KMS-11 (cell line): ENCODE data around the gene FBXW12.

ENCODE experiments used
- H2AFZ ChIP-seq: fragments of 200-600 bp; sonication (generic); 2 replicates; pipeline ENCODE4 v1.6.1; 2016; ENCODE audit warnings: antibody characterized with exemption, mixed run types, low read depth
- H3K27ac ChIP-seq: fragments of 200-600 bp; sonication (generic); 2 replicates; pipeline ENCODE4 v1.6.1; 2016; ENCODE audit warnings: mild to moderate bottlenecking, mixed run types
- H3K27me3 ChIP-seq: fragments of 200-600 bp; sonication (generic); 2 replicates; pipeline ENCODE4 v1.6.1; 2017; ENCODE audit warnings: mild to moderate bottlenecking, low read depth, mixed run types, moderate library complexity; ENCODE audit not compliant: insufficient read depth
- H3K36me3 ChIP-seq: fragments of 200-600 bp; sonication (generic); 2 replicates; pipeline ENCODE4 v1.6.1; 2017; ENCODE audit warnings: mild to moderate bottlenecking, mixed run types; ENCODE audit not compliant: insufficient read depth
- H3K4me1 ChIP-seq: fragments of 200-600 bp; sonication (generic); 2 replicates; pipeline ENCODE4 v1.6.1; 2016; ENCODE audit warnings: mild to moderate bottlenecking, low read depth, mixed run types; ENCODE audit not compliant: poor library complexity, severe bottlenecking
- H3K4me2 ChIP-seq: fragments of 200-600 bp; sonication (generic); 2 replicates; pipeline ENCODE4 v1.7.0; 2016; ENCODE audit warnings: mild to moderate bottlenecking, mixed run types
- H3K4me3 ChIP-seq: fragments of 200-600 bp; sonication (generic); IDR thresholded peaks from 2 replicates; pipeline ENCODE4 v1.6.1; 2017; ENCODE audit warnings: low read depth, low read length, mixed read lengths; ENCODE audit not compliant: insufficient read depth
- H3K79me2 ChIP-seq: fragments of 200-600 bp; sonication (generic); 2 replicates; pipeline ENCODE4 v1.6.1; 2016; ENCODE audit warnings: low read depth, mixed run types; ENCODE audit not compliant: insufficient read depth
- H3K9ac ChIP-seq: fragments of 200-600 bp; sonication (generic); 2 replicates; pipeline ENCODE4 v1.6.1; 2016; ENCODE audit warnings: mild to moderate bottlenecking, mixed run types
- H4K20me1 ChIP-seq: fragments of 200-600 bp; sonication (generic); 2 replicates; pipeline ENCODE4 v1.6.1; 2016; ENCODE audit warnings: mild to moderate bottlenecking, mixed run types; ENCODE audit not compliant: insufficient read depth
- TF ChIP-seq, protein P1 (sequence below): fragments of 200-600 bp; sonication (generic); conservative IDR thresholded peaks from 2 replicates; pipeline ENCODE4 v1.6.1; 2017; ENCODE audit warnings: low read depth, mild to moderate bottlenecking, antibody characterized with exemption, low read length, moderate library complexity, mixed read lengths

The FBXW12 gene

DNA sequence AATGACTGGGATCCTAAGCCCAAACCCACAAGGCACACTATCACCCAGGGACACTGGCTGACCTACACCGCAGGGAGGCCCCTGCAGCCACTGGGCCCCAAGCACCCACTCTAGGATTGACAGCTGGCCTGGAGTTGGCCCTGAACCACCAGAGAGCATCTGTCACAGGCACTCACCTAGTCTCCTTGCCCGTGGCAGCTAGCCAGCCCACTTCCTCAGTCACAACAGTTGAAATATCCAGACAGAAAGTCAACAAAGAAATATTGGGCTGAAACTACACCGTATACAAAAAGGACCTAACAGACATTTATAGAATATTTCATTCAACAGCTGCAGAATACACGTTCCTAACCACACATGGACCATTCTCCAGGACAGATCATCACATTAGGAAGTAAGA, 33.4 kb upstream of the FBXW12 start:
- no peaks in the 10 kb centered on the region for H3K79me2 ChIP-seq
- no peak overlapping the region for H3K9ac ChIP-seq
- no peaks in the 10 kb centered on the region for H3K4me1 ChIP-seq
- no peaks in the 10 kb centered on the region for H3K27me3 ChIP-seq
- TF ChIP-seq, protein P1, sequence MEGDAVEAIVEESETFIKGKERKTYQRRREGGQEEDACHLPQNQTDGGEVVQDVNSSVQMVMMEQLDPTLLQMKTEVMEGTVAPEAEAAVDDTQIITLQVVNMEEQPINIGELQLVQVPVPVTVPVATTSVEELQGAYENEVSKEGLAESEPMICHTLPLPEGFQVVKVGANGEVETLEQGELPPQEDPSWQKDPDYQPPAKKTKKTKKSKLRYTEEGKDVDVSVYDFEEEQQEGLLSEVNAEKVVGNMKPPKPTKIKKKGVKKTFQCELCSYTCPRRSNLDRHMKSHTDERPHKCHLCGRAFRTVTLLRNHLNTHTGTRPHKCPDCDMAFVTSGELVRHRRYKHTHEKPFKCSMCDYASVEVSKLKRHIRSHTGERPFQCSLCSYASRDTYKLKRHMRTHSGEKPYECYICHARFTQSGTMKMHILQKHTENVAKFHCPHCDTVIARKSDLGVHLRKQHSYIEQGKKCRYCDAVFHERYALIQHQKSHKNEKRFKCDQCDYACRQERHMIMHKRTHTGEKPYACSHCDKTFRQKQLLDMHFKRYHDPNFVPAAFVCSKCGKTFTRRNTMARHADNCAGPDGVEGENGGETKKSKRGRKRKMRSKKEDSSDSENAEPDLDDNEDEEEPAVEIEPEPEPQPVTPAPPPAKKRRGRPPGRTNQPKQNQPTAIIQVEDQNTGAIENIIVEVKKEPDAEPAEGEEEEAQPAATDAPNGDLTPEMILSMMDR, result no peak
- H3K27ac ChIP-seq, result no peak overlapping the region
- H3K4me2 ChIP-seq, result no peak overlapping the region
- no peak overlapping the region for H3K4me3 ChIP-seq
- no peaks in the 10 kb centered on the region for H4K20me1 ChIP-seq
- H3K36me3 ChIP-seq, result no peaks in the 10 kb centered on the region
- no peak overlapping the region for H2AFZ ChIP-seq

DNA sequence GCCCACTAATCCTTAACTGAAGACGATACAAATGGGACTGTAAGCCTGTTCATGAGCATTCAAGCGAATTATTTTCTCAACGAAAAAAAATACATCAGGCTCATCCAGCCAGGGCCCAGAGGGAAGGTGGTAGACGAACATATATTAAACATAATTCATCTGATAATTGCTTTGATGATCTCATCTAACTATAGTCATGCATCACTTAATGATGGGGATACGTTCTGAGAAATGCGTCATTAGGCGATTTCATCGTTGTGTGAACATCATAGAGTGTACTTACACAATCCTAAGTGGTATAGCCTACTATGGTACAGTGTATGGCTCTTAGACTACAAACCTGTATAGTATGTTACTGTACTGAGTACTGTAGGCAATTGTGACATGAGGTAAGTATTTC, 28.6 kb upstream of the FBXW12 start:
- Histone ChIP-seq H2AFZ (no peak overlapping the region), H3K9ac (no peak overlapping the region), H3K79me2 (no peaks in the 10 kb centered on the region), H3K36me3 (no peaks in the 10 kb centered on the region), H3K4me3 (no peak overlapping the region), H3K4me2 (no peak overlapping the region), H3K27me3 (no peaks in the 10 kb centered on the region), H3K27ac (no peak overlapping the region), H4K20me1 (no peaks in the 10 kb centered on the region), H3K4me1 (no peaks in the 10 kb centered on the region)
- TF ChIP-seq, protein P1, result no peak

DNA sequence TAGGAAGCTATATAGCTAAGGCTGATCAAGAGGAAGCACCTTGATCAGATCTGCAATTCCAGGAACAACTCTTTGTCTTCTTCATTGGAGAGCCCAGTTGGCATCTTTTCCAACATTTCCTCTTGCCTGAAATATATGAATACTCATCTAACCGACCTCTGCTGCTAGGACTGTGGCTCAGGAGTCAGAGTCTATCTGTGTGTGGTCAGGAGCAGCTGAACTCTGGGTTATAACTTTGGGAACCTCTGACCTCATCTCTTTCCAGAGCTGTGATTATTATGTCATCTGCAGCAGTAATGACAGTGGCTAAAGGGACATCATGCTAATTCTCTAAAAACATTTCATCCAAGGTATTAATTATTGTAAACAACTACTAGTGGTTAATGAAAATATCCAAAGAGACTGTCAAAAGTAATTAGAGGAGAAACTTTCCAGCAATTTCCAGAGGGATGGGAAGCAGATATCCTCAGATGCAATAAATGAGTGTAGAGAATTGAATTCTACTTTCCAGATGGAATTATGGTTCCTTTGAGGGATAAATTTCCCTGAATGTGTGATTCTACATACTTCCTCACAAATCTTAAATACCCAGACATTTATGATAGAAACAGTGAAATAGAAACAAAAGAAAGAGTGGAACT, 27.0 kb upstream of the FBXW12 start:
- no peak overlapping the region for H3K9ac ChIP-seq
- H3K4me2 ChIP-seq, result no peak overlapping the region
- TF ChIP-seq, protein P1, result no peak
- no peaks in the 10 kb centered on the region for H4K20me1 ChIP-seq
- H3K36me3 ChIP-seq, result no peaks in the 10 kb centered on the region
- H3K4me1 ChIP-seq, result no peaks in the 10 kb centered on the region
- H3K4me3 ChIP-seq, result no peak overlapping the region
- no peaks in the 10 kb centered on the region for H3K79me2 ChIP-seq
- no peak overlapping the region for H3K27ac ChIP-seq
- no peak overlapping the region for H2AFZ ChIP-seq
- no peaks in the 10 kb centered on the region for H3K27me3 ChIP-seq

DNA sequence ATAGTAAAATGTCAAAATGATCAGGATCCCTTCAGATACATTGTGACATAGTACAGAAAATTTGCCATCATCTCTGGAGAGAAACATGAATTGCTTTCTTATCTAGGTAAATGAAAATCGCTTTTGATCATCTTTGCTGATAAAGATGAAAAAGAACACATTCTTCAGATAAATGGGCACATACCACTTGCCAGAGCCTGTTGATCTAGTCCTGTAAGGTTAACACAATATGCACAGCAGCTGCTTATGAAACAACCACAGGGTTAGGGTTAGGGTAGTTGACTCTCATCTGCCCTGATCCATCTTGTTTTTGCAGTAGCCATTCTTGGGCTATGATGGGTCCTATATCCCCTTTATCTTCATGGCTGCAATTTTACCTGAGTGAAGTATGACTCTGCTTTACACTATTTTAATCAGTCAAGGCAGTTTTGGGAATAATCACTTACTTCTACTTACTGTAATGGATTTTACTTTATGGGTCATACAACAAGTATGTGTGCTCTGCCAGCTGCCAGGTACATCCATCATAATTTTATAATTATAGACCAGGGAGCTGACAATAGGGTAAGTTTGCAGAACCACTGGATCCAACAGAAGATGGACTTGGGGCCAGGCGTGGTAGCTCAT, 26.0 kb upstream of the FBXW12 start:
- TF ChIP-seq, protein P1, result no peak
- Histone ChIP-seq H4K20me1 (no peaks in the 10 kb centered on the region), H3K4me2 (no peak overlapping the region), H3K27me3 (no peaks in the 10 kb centered on the region), H3K9ac (no peak overlapping the region), H3K27ac (no peak overlapping the region), H3K4me3 (no peak overlapping the region), H3K36me3 (no peaks in the 10 kb centered on the region), H3K79me2 (no peaks in the 10 kb centered on the region), H3K4me1 (no peaks in the 10 kb centered on the region), H2AFZ (no peak overlapping the region)
